SU-DHL-6 (cell line): ENCODE results near the gene UMODL1.

ENCODE experiments used
- H2AFZ ChIP-seq: fragments of 200-600 bp; sonication (generic); 2 replicates; pipeline ENCODE4 v1.6.1; 2014; ENCODE audit warnings: low read depth, mild to moderate bottlenecking, moderate library complexity, mixed read lengths, antibody characterized with exemption, low read length; ENCODE audit not compliant: severe bottlenecking
- H3F3A ChIP-seq: fragments of 200-600 bp; shearing (Covaris generic); 2 replicates; pipeline ENCODE4 v1.6.0; 2016; ENCODE audit warnings: antibody characterized with exemption, mild to moderate bottlenecking; ENCODE audit not compliant: insufficient read depth
- H3K27ac ChIP-seq: fragments of 200-600 bp; sonication (generic); 2 replicates; pipeline ENCODE4 v1.5.1; 2016; ENCODE audit warnings: low read depth, mild to moderate bottlenecking, low read length, moderate library complexity, mixed read lengths
- H3K27me3 ChIP-seq: fragments of 200-600 bp; sonication (generic), shearing (Covaris generic); 2 replicates; pipeline ENCODE4 v1.6.0; 2014; ENCODE audit warnings: mild to moderate bottlenecking, low read length
- H3K36me3 ChIP-seq: fragments of 200-600 bp; sonication (generic); 2 replicates; pipeline ENCODE4 v1.6.1; 2014; ENCODE audit warnings: mild to moderate bottlenecking, low read length, mixed read lengths
- H3K4me2 ChIP-seq: fragments of 300-600, 200-600 bp; shearing (Covaris generic), sonication (generic); 2 replicates; pipeline ENCODE4 v1.6.0; 2014; ENCODE audit warnings: low read length, low read depth, mild to moderate bottlenecking; ENCODE audit not compliant: poor library complexity, severe bottlenecking
- H3K4me3 ChIP-seq: fragments of 200-600 bp; sonication (generic); 2 replicates; pipeline ENCODE4 v1.5.1; 2014; ENCODE audit warnings: antibody characterized with exemption, low read length, mild to moderate bottlenecking, mixed read lengths; ENCODE audit not compliant: insufficient read depth, poor library complexity, severe bottlenecking
- H3K79me2 ChIP-seq: fragments of 200-600 bp; sonication (generic); 2 replicates; pipeline ENCODE4 v1.6.1; 2014; ENCODE audit warnings: mild to moderate bottlenecking, low read length, moderate library complexity; ENCODE audit not compliant: insufficient read depth
- H3K9ac ChIP-seq: fragments of 200-600 bp; sonication (generic); 2 replicates; pipeline ENCODE4 v1.7.0; 2014; ENCODE audit warnings: mild to moderate bottlenecking, low read length
- H3K9me2 ChIP-seq: fragments of 200-600 bp; sonication (generic); replicated peaks from 2 replicates; pipeline ENCODE4 v1.6.1; 2014; ENCODE audit warnings: low read length; ENCODE audit not compliant: insufficient read depth
- H3K9me3 ChIP-seq: fragments of 200-600 bp; sonication (generic); 2 replicates; pipeline ENCODE4 v1.6.1; 2014; ENCODE audit warnings: low read length, mixed read lengths; ENCODE audit not compliant: insufficient read depth
- H4K20me1 ChIP-seq: fragments of 200-600 bp; sonication (generic); 2 replicates; pipeline ENCODE4 v1.6.1; 2014; ENCODE audit warnings: low read depth, mild to moderate bottlenecking, antibody characterized with exemption, low read length, moderate library complexity, mixed read lengths
- CTCF ChIP-seq: fragments of 200-600 bp; sonication (generic); IDR thresholded peaks from one replicate; pipeline ENCODE4 v1.5.1; 2017; ENCODE audit warnings: antibody characterized with exemption, mild to moderate bottlenecking, low read length, moderate library complexity; ENCODE audit not compliant: insufficient read depth, poor library complexity, severe bottlenecking
- EZH2phosphoT487 ChIP-seq: fragments of 200-600 bp; sonication (generic), shearing (Covaris generic); conservative IDR thresholded peaks from 2 replicates; pipeline ENCODE4 v1.6.1; 2018; ENCODE audit warnings: mild to moderate bottlenecking, antibody characterized with exemption, low read length, moderate library complexity, mixed read lengths

UMODL1 gene

GRCh38 chr21:42188663-42189062 lies 117.5 kb downstream of the UMODL1 start:
- Histone ChIP-seq H3K4me2 (peak overlapping the region; percentile 47), H2AFZ (peak overlapping the region; percentile 52), H3K4me3 (no peak overlapping the region), H3K27me3 (no peaks in the 10 kb centered on the region), H3K9me3 (no peaks in the 10 kb centered on the region), H3F3A (peaks cover 9% of the 10 kb centered on the region), H3K36me3 (no peaks in the 10 kb centered on the region), H3K9ac (peak overlapping the region; percentile 28; the same call in 1 of the 2 replicates), H3K27ac (peak overlapping the region; percentile 86), H3K9me2 (no peaks in the 10 kb centered on the region), H4K20me1 (no peaks in the 10 kb centered on the region), H3K79me2 (no peaks in the 10 kb centered on the region)
- TF ChIP-seq EZH2phosphoT487 (no peak), CTCF (no peak)

DNA sequence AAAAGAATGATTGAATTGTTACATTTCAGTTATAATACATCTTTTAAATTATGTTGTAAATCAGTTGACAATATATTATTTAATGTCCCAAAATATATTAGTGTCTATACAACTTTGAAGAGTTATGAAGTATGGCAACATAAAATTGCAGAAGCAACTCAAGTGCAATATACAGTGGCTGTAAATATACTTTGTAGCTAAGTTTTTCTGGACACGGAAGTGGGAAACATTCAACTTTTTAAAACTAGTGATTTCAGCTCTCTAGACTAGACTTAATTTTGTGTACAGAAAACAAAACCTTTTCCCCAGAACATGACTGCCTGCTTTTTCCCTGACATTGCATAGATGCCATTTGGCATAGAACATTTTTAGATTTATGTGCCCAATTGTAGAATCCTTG lies 118.3 kb downstream of the UMODL1 start:
- H2AFZ ChIP-seq = peak overlapping the region; percentile 10
- peak overlapping the region; percentile 47 for H3K4me2 ChIP-seq
- H3K27ac ChIP-seq = peak overlapping the region; percentile 86
- TF ChIP-seq EZH2phosphoT487 (no peak), CTCF (no peak)
- H3K9me3 ChIP-seq = no peaks in the 10 kb centered on the region
- peaks cover 9% of the 10 kb centered on the region for H3F3A ChIP-seq
- no peaks in the 10 kb centered on the region for H3K27me3 ChIP-seq
- no peaks in the 10 kb centered on the region for H3K9me2 ChIP-seq
- no peaks in the 10 kb centered on the region for H4K20me1 ChIP-seq
- H3K4me3 ChIP-seq = no peak overlapping the region
- no peaks in the 10 kb centered on the region for H3K36me3 ChIP-seq
- H3K9ac ChIP-seq = no peak overlapping the region
- no peaks in the 10 kb centered on the region for H3K79me2 ChIP-seq

DNA sequence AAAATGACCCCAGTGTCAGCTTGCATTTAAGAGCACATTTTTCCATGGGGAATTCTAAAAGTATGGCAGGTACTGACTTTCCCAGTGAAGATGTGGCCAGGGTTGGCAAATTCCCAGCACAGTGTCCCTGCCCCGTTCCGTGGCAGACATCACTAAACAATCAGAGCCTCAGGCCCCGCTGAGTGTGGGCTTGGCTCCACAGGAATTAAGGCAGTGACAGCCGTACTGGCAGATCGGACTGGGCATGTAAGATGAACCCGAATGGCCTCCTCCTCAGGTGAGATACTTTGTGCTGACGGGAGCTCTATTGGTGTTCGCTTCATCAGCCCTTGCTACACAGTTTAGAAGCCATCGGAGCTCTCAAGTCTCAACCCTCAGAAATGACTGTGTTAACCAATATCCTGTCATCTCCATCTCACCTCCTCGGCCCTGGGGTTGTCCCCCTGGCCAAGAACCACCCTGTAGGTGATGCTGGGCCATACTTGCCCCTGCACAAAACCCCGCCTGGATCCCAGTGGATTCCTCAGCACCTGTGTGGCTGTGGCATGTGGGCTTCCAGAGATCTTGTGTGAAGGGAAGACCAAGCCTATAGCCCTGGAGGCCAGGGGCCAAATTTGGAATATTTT lies 118.9 kb downstream of the UMODL1 start:
- Histone ChIP-seq H3K9me2 (no peaks in the 10 kb centered on the region), H3K4me2 (peak overlapping the region; percentile 47), H3K9me3 (no peaks in the 10 kb centered on the region), H3K79me2 (no peaks in the 10 kb centered on the region), H3K36me3 (no peaks in the 10 kb centered on the region), H4K20me1 (no peaks in the 10 kb centered on the region), H3F3A (peaks cover 9% of the 10 kb centered on the region), H3K9ac (no peak overlapping the region), H3K4me3 (no peak overlapping the region), H3K27me3 (no peaks in the 10 kb centered on the region), H3K27ac (peak overlapping the region; percentile 86), H2AFZ (no peak overlapping the region)
- TF ChIP-seq CTCF (no peak), EZH2phosphoT487 (no peak)
